GM12878 (cell line): ENCODE data around the gene TRPM3. TPM values are rescaled to one million over a fixed set of nuclear protein-coding genes. Genes with fewer than 3 reads are reported as not detected.

Experiments
- ATAC-seq: fragments of 200-7000 bp; cut with Tn5 transposase; 3 replicates; pipeline ENCODE4 v1.9.1; 2020; ENCODE audit warnings: mild to moderate bottlenecking, moderate library complexity
- BruUV-seq: library from RNA; stranded (reverse); fragments of 400-500 nt; replicated peaks from 2 replicates; lab custom pipeline; 2021; lab: Mats Ljungman, UMichigan
- CTCF ChIA-PET: fragments of 300-600 bp; sonication (Branson Sonifier 250); formaldehyde crosslinking; extraction: SDS; loops from one replicate; lab custom pipeline; 2021; ENCODE audit warnings: inconsistent platforms; lab: Yijun Ruan, JAX
- POLR2A ChIA-PET: fragments of 350-600 bp; formaldehyde crosslinking; extraction: SDS; loops from one replicate; lab custom pipeline; 2021; ENCODE audit warnings: inconsistent platforms; lab: Charles Lee
- RAD21 ChIA-PET: fragments of 300-600 bp; sonication (Branson Sonifier 250); formaldehyde crosslinking; loops from one replicate; lab custom pipeline; 2023; ENCODE audit warnings: antibody characterized with exemption; ENCODE audit not compliant: unreplicated experiment; lab: Charles Lee
- SMC1A ChIA-PET: fragments of 300-600 bp; sonication (Branson Sonifier 250); formaldehyde crosslinking; loops from one replicate; lab custom pipeline; 2023; ENCODE audit not compliant: unreplicated experiment, uncharacterized antibody; lab: Charles Lee
- DNase-seq: peaks from one replicate; pipeline ENCODE4 v3.0.0-alpha.2; 2011; ENCODE audit warnings: low read depth, low spot score
- FAIRE-seq: peaks from 3 replicates; lab custom pipeline; 2011; peaks lifted over from hg19 to GRCh38; lab: Jason Lieb, UNC
- H2AFZ ChIP-seq: 2 replicates; pipeline ENCODE4 v1.6.0; 2011; ENCODE audit warnings: low read depth, low read length, control low read depth; ENCODE audit not compliant: control insufficient read depth
- H3K27ac ChIP-seq: 2 replicates; pipeline ENCODE4 v1.5.1; 2011; ENCODE audit warnings: control low read depth; ENCODE audit not compliant: control insufficient read depth, insufficient read depth
- H3K27me3 ChIP-seq, 2 experiments: replicated peaks in 1 of 2; 2 replicates each; pipeline versions ENCODE4 v1.6.0 to v1.6.1; 2011; ENCODE audit warnings: low read length in 1 of 2; ENCODE audit not compliant: control insufficient read depth in 2 of 2, insufficient read depth in 2 of 2
- H3K36me3 ChIP-seq, 2 experiments: 2 replicates each; pipeline ENCODE4 v1.5.1; 2011; ENCODE audit warnings: low read length in 1 of 2; ENCODE audit not compliant: control insufficient read depth in 2 of 2, insufficient read depth in 2 of 2
- H3K4me1 ChIP-seq: 2 replicates; pipeline ENCODE4 v1.6.1; 2011; ENCODE audit warnings: mild to moderate bottlenecking, low read length, moderate library complexity, mixed read lengths; ENCODE audit not compliant: control insufficient read depth, insufficient read depth
- H3K4me2 ChIP-seq: 2 replicates; pipeline ENCODE4 v1.6.0; 2011; ENCODE audit warnings: control low read depth; ENCODE audit not compliant: control insufficient read depth, insufficient read depth
- H3K4me3 ChIP-seq: fragments of 200-600 bp; sonication (generic); 2 replicates; pipeline ENCODE4 v1.5.1; 2016
- H3K79me2 ChIP-seq: 2 replicates; pipeline ENCODE4 v1.6.0; 2011; ENCODE audit warnings: low read length; ENCODE audit not compliant: control insufficient read depth, insufficient read depth
- H3K9ac ChIP-seq: 2 replicates; pipeline ENCODE4 v1.8.0; 2011; ENCODE audit warnings: low read length, control low read depth, mixed read lengths; ENCODE audit not compliant: control insufficient read depth, insufficient read depth
- H3K9me3 ChIP-seq: replicated peaks from 3 replicates; pipeline ENCODE4 v1.5.1; 2011; ENCODE audit warnings: mild to moderate bottlenecking, low read length; ENCODE audit not compliant: control insufficient read depth, insufficient read depth
- H4K20me1 ChIP-seq: 2 replicates; pipeline ENCODE4 v1.6.0; 2011; ENCODE audit not compliant: control insufficient read depth, insufficient read depth
- CTCF ChIP-seq, 3 experiments: IDR thresholded peaks in 2 of 3; conservative IDR thresholded peaks in 1 of 3; 2 replicates each; pipeline ENCODE4 v1.5.1; 2011; ENCODE audit warnings: low read depth in 3 of 3, low read length in 3 of 3, mild to moderate bottlenecking in 3 of 3, control low read depth in 2 of 3, moderate library complexity in 2 of 3, inconsistent platforms in 1 of 3, mixed read lengths in 1 of 3; ENCODE audit not compliant: control insufficient read depth in 2 of 3, insufficient read depth in 1 of 3; ENCODE audit errors: extremely low read depth in 1 of 3
- E2F4 ChIP-seq: IDR thresholded peaks from 2 replicates; pipeline ENCODE4 v1.6.1; 2012; ENCODE audit warnings: low read depth, low read length, improper control_type of control experiment
- E4F1 ChIP-seq: fragments of 450-650 bp; IDR thresholded peaks from 2 replicates; pipeline ENCODE4 v1.6.1; 2018; ENCODE audit warnings: borderline replicate concordance, mild to moderate bottlenecking; ENCODE audit not compliant: partially characterized antibody
- NBN ChIP-seq: fragments of 450-650 bp; IDR thresholded peaks from 2 replicates; pipeline ENCODE4 v1.6.1; 2016
- NFYB ChIP-seq: IDR thresholded peaks from 2 replicates; pipeline ENCODE4 v1.6.1; 2011; ENCODE audit warnings: low read depth, mild to moderate bottlenecking, low read length, improper control_type of control experiment, moderate library complexity; ENCODE audit not compliant: insufficient read depth
- NR2C1 ChIP-seq: fragments of 450-650 bp; IDR thresholded peaks from 2 replicates; pipeline ENCODE4 v1.6.1; 2017; ENCODE audit warnings: antibody characterized with exemption, mild to moderate bottlenecking, moderate library complexity
- TCF7 ChIP-seq: IDR thresholded peaks from 2 replicates; pipeline ENCODE4 v1.6.1; 2014; ENCODE audit warnings: antibody characterized with exemption, borderline replicate concordance
- ZBTB33 ChIP-seq: fragments of 450-650 bp; IDR thresholded peaks from 2 replicates; pipeline ENCODE4 v1.6.1; 2017; ENCODE audit warnings: mild to moderate bottlenecking
- ZNF592 ChIP-seq: fragments of 450-650 bp; IDR thresholded peaks from 2 replicates; pipeline ENCODE4 v1.6.1; 2017; ENCODE audit warnings: mild to moderate bottlenecking, moderate library complexity
- WGBS: methylation state at CpG from one replicate; pipeline ENCODE4 v1.1.6; 2016; ENCODE audit warnings: low lambda C conversion rate; ENCODE audit not compliant: insufficient replicate concordance, insufficient coverage; ENCODE audit errors: missing lambda C conversion rate; 5-methylcytosine and 5-hydroxymethylcytosine counted together
- in situ Hi-C: fragments of 300-500 bp; cut with MboI; formaldehyde crosslinking; loops from 9 replicates; pipeline ENCODE4 v1.14.3; 2018; ENCODE audit warnings: mixed read lengths
- intact Hi-C: fragments of 100-400 bp; cut with micrococcal nuclease; formaldehyde crosslinking; loops from one replicate; pipeline ENCODE4 v1.14.2; 2022; ENCODE audit not compliant: unreplicated experiment
- polyA plus RNA-seq, 11 experiments: library from polyadenylated mRNA; depleted of rRNA in 4 of 11; unstranded in 6 of 11; stranded (reverse) in 5 of 11; fragments of >200 nt; fragmentation: Nextera tagmentation in 4 of 11; fragmentation: Illumina TruSeq in 1 of 11; extraction: Ambion mirVana in 4 of 11; extraction: Trizol in 1 of 11; gene quantifications; 1 replicate in 1 of 11; 2 replicates in 10 of 11; pipeline versions ENCODE4 v1.2.1 to v1.2.3, GENCODE V29; 2011 to 2016; ENCODE audit warnings: inconsistent platforms in 2 of 11, missing spikeins in 2 of 11, low read depth in 1 of 11
- total RNA-seq, 4 experiments: library from RNA; depleted of rRNA in 3 of 4; stranded (reverse); fragments of >200 nt in 3 of 4; fragmentation: Illumina TruSeq in 1 of 4; extraction: Trizol in 1 of 4; gene quantifications; 2 replicates each; pipeline versions ENCODE4 v1.2.1 to v1.2.3, GENCODE V29; 2013 to 2021

Gene TRPM3
- total and polyA plus RNA-seq, 10 of the 15 experiments (the other 5 are each of a cell fraction or from before 2014, with no cell fraction given), result not detected

- no peak for TF ChIP-seq E2F4
- no peak for TF ChIP-seq E4F1
- TF ChIP-seq NFYB, result no peak
- no peak for TF ChIP-seq NR2C1
- no peak for TF ChIP-seq ZBTB33
- TF ChIP-seq TCF7, result no peak
Observed at GRCh38 chr9:70658765-70659164, 462.7 kb downstream of the TRPM3 start (continued).

GRCh38 chr9:70656281-70656680, 465.1 kb downstream of the TRPM3 start:
- H2AFZ ChIP-seq, result no peak overlapping the region
- no peaks in the 10 kb centered on the region for H3K4me1 ChIP-seq
- in situ Hi-C loops, result no loop called here
- ChIA-PET SMC1A (interaction anchor here (1.2 kb wide), 2 partner anchors 10 to 289 kb away, joined by 3 to 4 read pairs; no protein-coding TSS in a partner anchor), CTCF (no interaction called here), POLR2A (no interaction called here), RAD21 (no interaction called here)
- H3K4me3 ChIP-seq, result no peak overlapping the region
- no peaks in the 10 kb centered on the region for H4K20me1 ChIP-seq
- H3K9me3 ChIP-seq, result no peaks in the 10 kb centered on the region
- H3K27ac ChIP-seq, result no peak overlapping the region
- 5% methylated on average over 1 of the region's 1 CpG for WGBS
- no peak overlapping the region for H3K4me2 ChIP-seq
- ATAC-seq (no peak), FAIRE-seq (no peak), DNase-seq (no peak)
- no peaks in the 10 kb centered on the region for H3K36me3 ChIP-seq
- no peaks in the 10 kb centered on the region for H3K79me2 ChIP-seq
- intact Hi-C loops, result no loop called here
- no TSS peak for BruUV-seq
- H3K27me3 ChIP-seq, result no peaks in the 10 kb centered on the region; a peak in 1 of 4 replicates
- H3K9ac ChIP-seq, result no peak overlapping the region
- TF ChIP-seq CTCF (IDR thresholded peaks at IDR 0.05 in 2 of 3, conservative IDR thresholded peaks at IDR 0.05 in 1 of 3; ENCODE audit: control insufficient read depth in 2 of 3, extremely low read depth in 1 of 3, insufficient read depth in 1 of 3, low read depth in 3 of 3, low read length in 3 of 3) (no peak), NBN (no peak), ZNF592 (no peak)
